Esophagus muscularis mucosa (tissue), 4 donors: Measurements from ENCODE around the gene DNAJC4. TPM values are rescaled to one million over a fixed set of nuclear protein-coding genes. Genes with fewer than 3 reads are reported as not detected.

Experiments
- DNase-seq: peaks from one replicate; pipeline ENCODE4 v3.0.0-alpha.2; 2017; ENCODE audit errors: extremely low spot score
- H3K27ac ChIP-seq, 4 donors: fragments of 200-600 bp; sonication (generic); replicated peaks in 1 of 4; 1 replicate in 3 of 4; 2 replicates in 1 of 4; pipeline ENCODE4 v1.5.1; 2016 to 2019; ENCODE audit warnings: mild to moderate bottlenecking in 1 of 4
- H3K27me3 ChIP-seq, 4 donors: fragments of 200-600 bp; sonication (generic); one replicate each; pipeline versions ENCODE4 v1.5.1 to v1.6.0; 2016 to 2019
- H3K36me3 ChIP-seq, 4 donors: fragments of 200-600 bp; sonication (generic); one replicate each; pipeline ENCODE4 v1.5.1; 2016 to 2019
- H3K4me1 ChIP-seq, 4 donors: fragments of 200-600 bp; sonication (generic); one replicate each; pipeline ENCODE4 v1.5.1; 2016 to 2019
- H3K4me3 ChIP-seq, 4 donors: fragments of 200-600 bp; sonication (generic); 1 replicate in 2 of 4; 2 replicates in 2 of 4; pipeline ENCODE4 v1.5.1; 2016 to 2019; ENCODE audit warnings: mild to moderate bottlenecking in 4 of 4, moderate library complexity in 1 of 4
- H3K9me3 ChIP-seq, 4 donors: fragments of 200-600 bp; sonication (generic); 1 replicate in 3 of 4; 2 replicates in 1 of 4; pipeline ENCODE4 v1.5.1; 2016 to 2019
- CTCF ChIP-seq, 3 experiments: fragments of 200-600 bp in 2 of 3; fragments of 450-650 bp in 1 of 3; sonication (generic) in 2 of 3; IDR thresholded peaks; one replicate each; pipeline ENCODE4 v1.5.1; 2017 to 2019; ENCODE audit warnings: antibody characterized with exemption in 3 of 3, mild to moderate bottlenecking in 2 of 3, moderate library complexity in 1 of 3
- EP300 ChIP-seq: sonication (generic); formaldehyde crosslinking; IDR thresholded peaks from one replicate; pipeline ENCODE4 v1.6.1; 2017; ENCODE audit warnings: antibody characterized with exemption
- POLR2A ChIP-seq: fragments of 450-650 bp; IDR thresholded peaks from one replicate; pipeline ENCODE4 v1.6.1; 2017; ENCODE audit warnings: antibody characterized with exemption, moderate library complexity, mild to moderate bottlenecking, low read depth
- POLR2AphosphoS5 ChIP-seq, 2 donors: sonication (generic); formaldehyde crosslinking; IDR thresholded peaks; one replicate each; pipeline ENCODE4 v1.6.1; 2017; ENCODE audit warnings: antibody characterized with exemption in 2 of 2
- WGBS: methylation state at CpG from one replicate; pipeline ENCODE4 v1.1.5; 2018; 5-methylcytosine and 5-hydroxymethylcytosine counted together
- intact Hi-C: fragments of 100-400 bp; cut with DNase I; formaldehyde crosslinking; loops from one replicate; pipeline ENCODE4 v1.15.1; 2023
- total RNA-seq, 4 donors: library from RNA; depleted of rRNA; stranded (reverse); fragments of >200 nt; gene quantifications; one replicate each; pipeline versions ENCODE4 v1.1.0 to v1.2.1, GENCODE V29; 2016

DNAJC4 gene
- total RNA-seq, 4 donors from 2014 or later = 19.4 to 40.4 (median 25.3) TPM

- Histone ChIP-seq H3K9me3 (no peaks in the 10 kb centered on the region), H3K4me1 (peaks cover 33 to 52% (median 48%) of the 10 kb centered on the region in 4 donors), H3K4me3 (no peak overlapping the region), H3K27me3 (no peaks in the 10 kb centered on the region), H3K36me3 (peaks cover 21 to 49% (median 33%) of the 10 kb centered on the region in 4 donors), H3K27ac (peak overlapping the region; percentile 9 to 100 (median 98))
- intact Hi-C loops = no loop called here
- no peak for TF ChIP-seq POLR2AphosphoS5 (IDR thresholded peaks at IDR 0.05)
- TF ChIP-seq CTCF (IDR thresholded peaks at IDR 0.05) = no peak
- no peak for TF ChIP-seq POLR2A
- WGBS = 84% methylated on average over 5 of the region's 5 CpGs
- no peak for DNase-seq
These were observed 8.7 kb downstream of the DNAJC4 start for GRCh38 chr11:64238999-64239398.

- Histone ChIP-seq H3K9me3 (no peaks in the 10 kb centered on the region), H3K27me3 (no peaks in the 10 kb centered on the region), H3K36me3 (peaks cover 23 to 54% (median 38%) of the 10 kb centered on the region in 4 donors), H3K4me1 (peaks cover 34 to 56% (median 51%) of the 10 kb centered on the region in 4 donors), H3K4me3 (peak overlapping the region; percentile 77 to 98 (median 90)), H3K27ac (peak overlapping the region; percentile 97 to 100 (median 98))
- WGBS = 85% methylated on average over 11 of the region's 11 CpGs
- TF ChIP-seq CTCF (IDR thresholded peaks at IDR 0.05) (no peak), POLR2A (no peak), POLR2AphosphoS5 (IDR thresholded peaks at IDR 0.05) (no peak), EP300 (no peak)
- intact Hi-C loops = no loop called here
- no peak for DNase-seq
These were observed 9.5 kb downstream of the DNAJC4 start for GRCh38 chr11:64239662-64240434.

GRCh38 chr11:64240435-64241240 lies 10.3 kb downstream of the DNAJC4 start, which contains the start of gene FKBP2:
TSS of gene FKBP2 (plus strand) at chr11:64241095. CDS start at chr11:64242388, 1,293 bp downstream.
- H3K36me3 ChIP-seq = peaks cover 23 to 54% (median 38%) of the 10 kb centered on the region in 4 donors
- TF ChIP-seq POLR2A (peak; percentile 67), CTCF (IDR thresholded peaks at IDR 0.05) (no peak), POLR2AphosphoS5 (IDR thresholded peaks at IDR 0.05) (peak; percentile 98 to 99)
- intact Hi-C loops = no loop called here
- H3K27ac ChIP-seq = peak within 1 kb of the TSS; percentile 97 to 100 (median 98)
- peaks cover 34 to 56% (median 51%) of the 10 kb centered on the region in 4 donors for H3K4me1 ChIP-seq
- WGBS = 4% methylated on average over 25 of the region's 58 CpGs
- H3K4me3 ChIP-seq = peak within 1 kb of the TSS; percentile 77 to 98 (median 90)
- H3K9me3 ChIP-seq = no peaks in the 10 kb centered on the region
- DNase-seq = peak; percentile 99
- no peaks in the 10 kb centered on the region for H3K27me3 ChIP-seq

GRCh38 chr11:64241241-64241490 lies 10.8 kb downstream of the DNAJC4 start:
- Histone ChIP-seq H3K9me3 (no peaks in the 10 kb centered on the region), H3K27ac (peak overlapping the region; percentile 97 to 100 (median 98)), H3K4me3 (peak overlapping the region; percentile 77 to 98 (median 90)), H3K36me3 (peaks cover 23 to 49% (median 38%) of the 10 kb centered on the region in 4 donors), H3K27me3 (no peaks in the 10 kb centered on the region), H3K4me1 (peaks cover 34 to 56% (median 51%) of the 10 kb centered on the region in 4 donors)
- intact Hi-C loops = no loop called here
- TF ChIP-seq POLR2AphosphoS5 (IDR thresholded peaks at IDR 0.05) (no peak), EP300 (no peak), POLR2A (no peak), CTCF (IDR thresholded peaks at IDR 0.05) (no peak)
- under 1% methylated on average over 21 of the region's 24 CpGs for WGBS
- peak; percentile 100 for DNase-seq
